Stimulated activated CD4-positive, alpha-beta T cell treated with anti-CD3 and anti-CD28 coated beads, Interleukin-1b, Interleukin-23, amount 100 ng/mL, for 4 hours (primary cell): ENCODE data around the gene HTR4.

Experiments
- DNase-seq, 2 donors: peaks; one replicate each; pipeline ENCODE4 v3.0.0-alpha.2; 2020; ENCODE audit warnings: low read depth in 2 of 2

Gene HTR4

DNA sequence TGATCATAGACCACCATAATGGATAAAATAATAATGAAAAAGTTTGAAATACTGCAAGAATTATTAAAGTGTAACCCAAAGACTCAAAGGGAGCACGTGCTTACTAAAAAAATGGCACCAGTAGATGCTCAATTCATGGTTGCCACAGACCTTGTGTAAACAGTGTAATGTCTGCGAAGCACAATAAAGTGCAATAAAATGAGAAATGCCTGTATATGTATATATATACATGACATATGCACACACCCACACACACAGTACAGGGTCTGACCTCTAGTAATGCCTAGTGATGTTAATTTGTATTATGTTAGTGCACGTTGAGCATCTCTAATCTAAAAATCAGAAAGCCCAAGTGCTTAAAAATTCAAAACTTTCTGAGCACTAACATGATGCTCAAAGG lies 218.3 kb downstream of the HTR4 start:
- DNase-seq = no peak

DNA sequence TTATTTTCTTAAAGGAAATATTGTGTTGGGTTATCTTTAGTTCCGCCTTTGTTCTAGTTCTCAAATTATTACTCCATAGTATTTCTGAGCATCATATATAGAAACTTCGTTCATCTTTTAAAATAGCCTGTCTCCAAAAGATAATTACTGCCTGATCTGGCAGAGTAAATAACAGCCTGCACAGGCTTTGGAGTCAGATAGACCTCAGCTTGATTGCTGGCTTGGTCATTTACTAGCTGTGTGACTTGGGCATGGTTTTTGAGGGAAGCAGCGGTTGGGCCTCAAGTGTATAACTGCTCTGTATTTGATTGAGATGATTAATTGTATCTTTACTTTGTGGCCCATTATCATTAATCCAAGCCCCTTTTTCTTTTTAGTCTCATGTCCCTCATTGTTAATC lies 220.5 kb downstream of the HTR4 start:
- no peak for DNase-seq
